GM10266 (cell line): ENCODE data around the gene CDAN1.

Experiments
- DNase-seq: peaks from one replicate; pipeline ENCODE4 v3.0.0; 2012; ENCODE audit errors: extremely low spot score
- TF ChIP-seq, protein P1 (sequence below): IDR thresholded peaks from 2 replicates; pipeline ENCODE4 v1.5.1; 2012; ENCODE audit warnings: mild to moderate bottlenecking, low read depth; ENCODE audit not compliant: control insufficient read depth, insufficient read depth; ENCODE audit errors: missing control alignments

CDAN1 gene

DNA sequence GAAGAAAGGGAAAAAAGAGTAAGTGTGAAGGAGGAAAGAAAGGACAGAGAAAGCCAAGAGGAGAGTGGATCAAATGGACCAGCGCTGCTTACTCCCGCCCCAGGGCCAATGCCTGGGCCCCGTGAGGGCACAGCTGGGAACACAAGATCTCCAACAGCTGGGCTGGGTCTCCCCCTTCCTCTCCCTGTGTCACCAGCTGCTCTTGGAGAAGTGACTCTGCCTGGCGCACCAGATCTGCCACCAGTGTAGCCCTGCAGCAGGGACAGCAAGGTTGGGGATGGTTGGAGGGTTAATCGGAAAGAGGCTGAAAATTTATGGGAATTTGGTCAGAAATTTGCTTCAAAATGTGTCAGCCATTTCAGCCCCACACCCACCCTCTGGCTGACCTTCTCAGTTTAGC is 8.4 kb downstream of the CDAN1 start:
- DNase-seq = no peak

DNA sequence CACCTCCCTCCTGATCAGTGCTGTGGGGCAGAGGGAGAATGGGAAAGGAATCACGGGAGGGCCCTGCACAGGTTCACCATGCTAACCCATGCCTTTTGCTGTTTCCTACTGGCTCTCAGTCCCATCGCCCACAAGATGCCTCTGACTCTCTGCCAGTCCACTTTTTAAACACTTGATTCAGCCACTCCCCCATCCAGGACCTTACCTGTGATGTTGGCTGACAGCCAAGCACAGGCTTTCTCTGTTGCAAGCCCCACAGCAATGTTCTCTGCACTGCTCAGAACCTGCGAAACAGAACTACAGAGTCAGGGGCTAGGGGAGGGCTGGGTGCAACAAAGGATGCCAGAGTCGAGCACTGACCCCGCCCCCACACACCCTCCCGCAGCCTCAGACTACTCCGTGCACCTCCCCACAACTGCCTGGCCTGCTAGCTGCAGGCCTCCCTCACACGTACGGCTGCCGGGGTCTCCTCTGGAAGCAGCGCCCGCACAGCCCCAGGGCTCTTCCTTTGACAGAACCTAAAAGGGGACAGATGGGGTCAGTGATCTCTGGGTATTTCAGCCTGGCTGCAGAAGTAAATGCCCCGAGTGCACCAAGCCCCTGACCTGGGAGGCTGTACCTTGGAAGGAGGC is 9.1 kb downstream of the CDAN1 start:
- no peak for DNase-seq
- TF ChIP-seq, protein P1, sequence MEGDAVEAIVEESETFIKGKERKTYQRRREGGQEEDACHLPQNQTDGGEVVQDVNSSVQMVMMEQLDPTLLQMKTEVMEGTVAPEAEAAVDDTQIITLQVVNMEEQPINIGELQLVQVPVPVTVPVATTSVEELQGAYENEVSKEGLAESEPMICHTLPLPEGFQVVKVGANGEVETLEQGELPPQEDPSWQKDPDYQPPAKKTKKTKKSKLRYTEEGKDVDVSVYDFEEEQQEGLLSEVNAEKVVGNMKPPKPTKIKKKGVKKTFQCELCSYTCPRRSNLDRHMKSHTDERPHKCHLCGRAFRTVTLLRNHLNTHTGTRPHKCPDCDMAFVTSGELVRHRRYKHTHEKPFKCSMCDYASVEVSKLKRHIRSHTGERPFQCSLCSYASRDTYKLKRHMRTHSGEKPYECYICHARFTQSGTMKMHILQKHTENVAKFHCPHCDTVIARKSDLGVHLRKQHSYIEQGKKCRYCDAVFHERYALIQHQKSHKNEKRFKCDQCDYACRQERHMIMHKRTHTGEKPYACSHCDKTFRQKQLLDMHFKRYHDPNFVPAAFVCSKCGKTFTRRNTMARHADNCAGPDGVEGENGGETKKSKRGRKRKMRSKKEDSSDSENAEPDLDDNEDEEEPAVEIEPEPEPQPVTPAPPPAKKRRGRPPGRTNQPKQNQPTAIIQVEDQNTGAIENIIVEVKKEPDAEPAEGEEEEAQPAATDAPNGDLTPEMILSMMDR = no peak

More for the DNA sequence above, 8.4 kb downstream of the CDAN1 start:
- TF ChIP-seq, protein P1 = no peak

DNA sequence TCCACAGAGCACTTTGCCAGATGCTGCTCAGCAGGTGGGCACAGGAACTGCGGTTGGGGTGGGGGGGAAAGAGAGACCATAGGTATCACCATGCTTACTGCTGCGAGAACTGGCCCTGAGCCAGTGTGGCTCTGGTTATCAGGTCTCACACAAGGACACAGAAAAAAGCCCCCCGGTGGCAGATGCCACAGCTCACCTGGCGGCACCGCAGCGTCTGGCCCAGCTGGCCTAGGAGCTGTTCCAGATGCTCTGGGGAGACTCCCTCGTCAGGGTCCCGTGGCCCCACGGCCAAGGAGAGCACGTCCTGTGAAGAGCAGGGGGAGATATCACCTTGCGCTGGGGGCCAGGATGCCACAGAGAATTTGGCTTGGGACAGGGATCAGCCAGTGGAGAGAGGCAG is 10.8 kb downstream of the CDAN1 start:
- TF ChIP-seq, protein P1 = no peak
- no peak for DNase-seq

DNA sequence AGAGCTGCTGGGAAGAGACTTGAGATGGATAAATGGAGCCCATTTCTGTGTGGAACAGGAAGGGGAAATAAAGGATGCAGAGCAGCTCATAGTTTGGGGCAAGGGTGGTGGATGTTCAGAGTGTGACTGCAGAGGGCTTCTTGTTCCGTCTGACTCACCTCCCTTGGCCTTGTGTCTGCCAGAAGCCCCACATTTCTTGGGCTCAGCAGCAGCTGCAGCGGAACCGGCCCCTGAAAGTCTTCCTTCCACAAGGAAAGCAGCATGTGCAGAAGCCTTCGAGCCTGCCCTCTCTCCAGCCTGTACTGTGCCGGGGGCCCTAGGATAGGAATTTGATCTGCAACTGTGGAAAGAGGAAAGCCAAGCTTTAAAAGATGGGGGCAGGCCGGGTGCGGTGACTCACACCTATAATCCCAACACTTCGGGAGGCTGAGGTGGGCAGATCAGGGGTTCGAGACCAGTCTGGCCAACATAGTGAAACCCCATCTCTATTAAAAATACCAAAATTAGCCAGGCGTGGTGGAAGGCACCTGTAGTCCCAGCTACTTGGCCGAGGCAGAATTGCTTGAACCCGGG is 11.5 kb downstream of the CDAN1 start:
- TF ChIP-seq, protein P1 = no peak
- DNase-seq = no peak

DNA sequence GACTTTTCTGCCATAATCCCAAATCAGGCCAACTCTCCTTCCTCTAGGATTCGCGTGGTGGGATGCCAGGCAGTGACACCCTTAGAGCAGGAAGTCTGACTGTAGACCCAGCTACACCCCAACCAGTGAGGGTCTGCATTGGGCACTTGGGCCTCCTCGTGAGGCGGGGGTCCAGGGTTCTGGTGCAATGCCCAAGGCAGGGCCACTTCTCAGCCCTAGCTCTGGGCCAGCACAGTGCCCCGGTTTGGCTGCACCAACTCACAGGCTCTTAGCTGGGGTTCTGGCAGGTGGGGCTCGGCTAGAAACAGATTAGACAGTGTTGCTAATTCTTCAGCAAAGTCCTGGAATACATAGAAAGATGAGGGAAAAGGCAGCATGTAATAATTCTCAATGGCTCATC is 12.7 kb downstream of the CDAN1 start:
- TF ChIP-seq, protein P1 = no peak
- no peak for DNase-seq

DNA sequence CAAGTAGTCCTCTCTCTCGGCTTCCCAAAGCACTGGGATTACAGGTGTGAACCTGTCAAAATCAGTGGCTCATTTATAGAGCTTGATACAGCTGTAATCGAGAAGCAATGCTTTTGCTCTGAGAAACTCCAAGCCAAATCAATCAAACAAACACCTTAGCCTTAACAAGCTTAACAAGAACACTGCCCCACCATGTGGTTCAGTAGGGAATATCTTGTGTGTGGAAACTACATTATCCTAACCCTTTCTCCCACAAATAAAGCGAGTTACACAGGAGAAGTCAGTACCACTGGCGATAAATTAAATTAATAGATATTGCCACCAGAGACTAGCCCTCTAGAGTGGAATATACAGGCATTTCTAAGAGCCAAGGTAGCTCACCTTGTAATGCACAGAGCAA is 13.9 kb downstream of the CDAN1 start:
- no peak for DNase-seq
- TF ChIP-seq, protein P1 = no peak

DNA sequence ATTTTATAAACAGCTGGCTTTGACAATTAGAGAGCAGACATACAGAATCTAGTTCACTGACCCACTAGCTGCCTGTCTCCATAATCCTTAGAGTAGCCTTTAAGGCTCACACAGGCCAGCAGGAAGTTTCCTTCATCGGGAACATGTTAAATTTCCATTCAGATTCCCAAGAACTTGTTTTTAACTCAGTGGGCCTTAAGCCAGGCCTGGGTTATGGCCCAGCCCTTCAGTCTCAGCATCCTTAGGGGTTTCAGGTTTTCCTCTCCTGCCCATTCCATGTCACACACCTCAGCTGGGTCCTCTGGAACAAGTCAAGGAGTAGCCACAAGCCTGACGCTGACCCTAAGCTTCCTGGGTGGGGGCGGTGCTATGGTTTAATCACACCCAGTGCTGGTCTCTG is 15.0 kb downstream of the CDAN1 start:
- no peak for DNase-seq
- TF ChIP-seq, protein P1 = no peak
